Nephron progenitor cell (in vitro differentiated cells): ENCODE data around the gene ADM5.

ENCODE experiments used
- DNase-seq: peaks from one replicate; pipeline ENCODE4 v3.0.0; 2021
- H3K27ac Mint-ChIP-seq: 2 replicates; pipeline ENCODE4 v1.8.0; 2021; ENCODE audit warnings: mild to moderate bottlenecking, moderate library complexity, mixed read lengths
- H3K27me3 Mint-ChIP-seq: 2 replicates; pipeline ENCODE4 v1.8.0; 2021; ENCODE audit warnings: mild to moderate bottlenecking, low read depth, mixed read lengths; ENCODE audit not compliant: poor library complexity
- H3K36me3 Mint-ChIP-seq: 2 replicates; pipeline ENCODE4 v1.8.0; 2021; ENCODE audit warnings: low read depth, mixed read lengths
- H3K4me1 Mint-ChIP-seq: 2 replicates; pipeline ENCODE4 v1.8.0; 2021; ENCODE audit warnings: mixed read lengths
- H3K4me3 Mint-ChIP-seq: 2 replicates; pipeline ENCODE4 v1.8.0; 2021; ENCODE audit warnings: mild to moderate bottlenecking, moderate library complexity, mixed read lengths
- H3K9me3 Mint-ChIP-seq: 2 replicates; pipeline ENCODE4 v1.8.0; 2021; ENCODE audit warnings: mild to moderate bottlenecking, moderate library complexity, mixed read lengths
- TF ChIP-seq, protein P1 (sequence below): fragments of 200-600 bp; sonication (generic); IDR thresholded peaks from 2 replicates; pipeline ENCODE4 v1.5.0; 2021; ENCODE audit warnings: antibody characterized with exemption

ADM5 gene

DNA sequence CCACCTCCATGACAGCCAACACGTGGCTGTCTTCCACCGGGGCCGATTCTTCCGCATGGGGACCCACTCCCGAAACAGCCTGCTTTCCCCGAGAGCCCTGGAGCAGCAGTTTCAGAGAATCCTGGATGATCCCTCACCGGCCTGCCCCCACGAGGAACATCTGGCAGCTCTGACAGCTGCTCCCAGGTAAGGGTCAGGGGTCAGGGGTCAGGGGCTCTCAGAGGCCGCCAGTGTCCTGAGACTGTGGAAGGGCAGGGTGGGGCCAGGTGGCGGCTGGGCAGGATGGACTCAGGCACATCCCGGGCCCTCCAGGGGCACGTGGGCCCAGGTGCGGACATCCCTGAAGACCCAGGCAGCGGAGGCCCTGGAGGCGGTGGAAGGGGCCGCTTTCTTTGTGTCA, 16.5 kb downstream of the ADM5 start:
- Mint-ChIP-seq H3K9me3 (no peaks in the 10 kb centered on the region), H3K27me3 (no peaks in the 10 kb centered on the region), H3K4me3 (no peak overlapping the region), H3K4me1 (peaks cover 22% of the 10 kb centered on the region), H3K36me3 (peaks cover 44% of the 10 kb centered on the region), H3K27ac (peak overlapping the region; percentile 16)
- DNase-seq = no peak
- TF ChIP-seq, protein P1, sequence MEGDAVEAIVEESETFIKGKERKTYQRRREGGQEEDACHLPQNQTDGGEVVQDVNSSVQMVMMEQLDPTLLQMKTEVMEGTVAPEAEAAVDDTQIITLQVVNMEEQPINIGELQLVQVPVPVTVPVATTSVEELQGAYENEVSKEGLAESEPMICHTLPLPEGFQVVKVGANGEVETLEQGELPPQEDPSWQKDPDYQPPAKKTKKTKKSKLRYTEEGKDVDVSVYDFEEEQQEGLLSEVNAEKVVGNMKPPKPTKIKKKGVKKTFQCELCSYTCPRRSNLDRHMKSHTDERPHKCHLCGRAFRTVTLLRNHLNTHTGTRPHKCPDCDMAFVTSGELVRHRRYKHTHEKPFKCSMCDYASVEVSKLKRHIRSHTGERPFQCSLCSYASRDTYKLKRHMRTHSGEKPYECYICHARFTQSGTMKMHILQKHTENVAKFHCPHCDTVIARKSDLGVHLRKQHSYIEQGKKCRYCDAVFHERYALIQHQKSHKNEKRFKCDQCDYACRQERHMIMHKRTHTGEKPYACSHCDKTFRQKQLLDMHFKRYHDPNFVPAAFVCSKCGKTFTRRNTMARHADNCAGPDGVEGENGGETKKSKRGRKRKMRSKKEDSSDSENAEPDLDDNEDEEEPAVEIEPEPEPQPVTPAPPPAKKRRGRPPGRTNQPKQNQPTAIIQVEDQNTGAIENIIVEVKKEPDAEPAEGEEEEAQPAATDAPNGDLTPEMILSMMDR = no peak

DNA sequence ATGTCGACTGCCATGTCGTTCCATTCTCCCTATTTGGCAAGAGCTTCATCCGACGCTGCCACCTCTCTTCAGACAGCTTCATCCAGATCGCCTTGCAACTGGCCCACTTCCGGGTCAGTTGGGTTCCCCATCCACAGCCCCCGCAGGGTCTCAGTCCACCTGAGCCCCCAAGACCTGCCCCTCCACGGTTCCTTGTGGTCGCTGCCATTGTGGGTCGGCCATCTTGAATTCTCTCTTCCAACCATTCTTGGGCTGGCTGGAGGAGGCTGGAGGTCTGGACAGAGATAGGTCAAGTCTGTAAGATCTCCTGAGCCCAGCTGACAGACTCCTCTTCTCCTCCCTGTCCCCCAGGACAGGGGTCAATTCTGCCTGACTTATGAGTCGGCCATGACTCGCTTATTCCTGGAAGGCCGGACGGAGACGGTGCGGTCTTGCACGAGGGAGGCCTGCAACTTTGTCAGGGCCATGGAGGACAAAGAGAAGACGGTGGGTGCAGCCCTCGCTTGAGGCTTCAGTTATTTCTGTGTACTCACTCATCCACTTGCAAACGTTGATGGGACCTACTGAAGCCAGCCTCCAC, 21.1 kb downstream of the ADM5 start:
- no peak for DNase-seq
- Mint-ChIP-seq H3K27me3 (no peaks in the 10 kb centered on the region), H3K4me3 (no peak overlapping the region), H3K36me3 (peaks cover 73% of the 10 kb centered on the region), H3K4me1 (peaks cover 7% of the 10 kb centered on the region), H3K9me3 (no peaks in the 10 kb centered on the region), H3K27ac (no peak overlapping the region)
- TF ChIP-seq, protein P1 = no peak

DNA sequence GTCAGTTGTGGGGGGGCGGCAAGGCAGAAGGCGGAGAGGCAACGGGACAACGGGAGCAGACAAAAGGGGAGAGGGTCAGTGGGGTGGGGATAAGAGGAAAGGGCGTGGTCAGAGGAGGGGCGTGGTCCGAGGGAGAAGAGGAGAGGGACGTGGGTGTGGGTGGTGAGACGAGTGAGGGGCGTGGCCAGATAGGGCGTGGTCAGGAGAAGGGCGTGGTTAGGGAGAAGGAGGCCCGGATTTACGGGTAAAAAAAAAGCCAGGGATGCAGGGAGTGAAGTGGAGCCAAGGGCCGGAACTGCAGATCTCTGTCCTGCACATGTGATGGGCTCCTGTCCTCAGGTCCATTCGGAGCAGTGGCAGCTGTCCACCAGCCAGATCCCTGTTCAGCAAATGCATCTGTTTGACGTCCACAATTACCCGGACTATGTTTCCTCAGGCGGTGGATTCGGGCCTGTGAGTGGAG, 23.0 kb downstream of the ADM5 start:
- TF ChIP-seq, protein P1 = no peak
- no peaks in the 10 kb centered on the region for H3K9me3 Mint-ChIP-seq
- H3K27ac Mint-ChIP-seq = no peak overlapping the region
- DNase-seq = peak; percentile 48
- H3K27me3 Mint-ChIP-seq = no peaks in the 10 kb centered on the region
- H3K4me3 Mint-ChIP-seq = no peak overlapping the region
- peaks cover 64% of the 10 kb centered on the region for H3K36me3 Mint-ChIP-seq
- H3K4me1 Mint-ChIP-seq = peaks cover under 1% of the 10 kb centered on the region

DNA sequence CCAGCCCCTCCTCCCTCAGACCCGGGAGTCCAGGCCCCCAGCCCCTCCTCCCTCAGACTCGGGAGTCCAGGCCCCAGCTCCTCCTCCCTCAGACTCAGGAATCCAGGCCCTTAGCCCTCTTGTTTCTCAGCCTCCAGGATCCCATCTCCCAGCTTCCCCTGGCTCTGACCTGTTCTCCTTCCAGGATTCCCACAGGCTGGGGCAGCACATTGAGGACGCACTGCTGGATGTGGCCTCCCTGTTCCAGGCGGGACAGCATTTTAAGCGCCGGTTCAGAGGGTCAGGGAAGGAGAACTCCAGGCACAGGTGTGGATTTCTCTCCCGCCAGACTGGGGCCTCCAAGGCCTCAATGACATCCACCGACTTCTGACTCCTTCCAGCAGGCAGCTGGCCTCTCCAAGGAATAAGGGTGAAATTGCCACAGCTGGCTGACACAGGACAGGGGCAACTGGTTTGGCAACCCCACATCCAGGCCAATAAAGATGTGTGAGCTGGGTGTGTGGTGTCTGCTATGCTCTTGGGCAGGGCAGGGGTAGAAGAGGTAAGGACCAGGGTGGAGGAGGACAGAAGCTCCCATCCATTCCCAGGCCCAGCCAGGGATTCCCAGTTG, 23.9 kb downstream of the ADM5 start:
- TF ChIP-seq, protein P1 = no peak
- no peaks in the 10 kb centered on the region for H3K27me3 Mint-ChIP-seq

DNA sequence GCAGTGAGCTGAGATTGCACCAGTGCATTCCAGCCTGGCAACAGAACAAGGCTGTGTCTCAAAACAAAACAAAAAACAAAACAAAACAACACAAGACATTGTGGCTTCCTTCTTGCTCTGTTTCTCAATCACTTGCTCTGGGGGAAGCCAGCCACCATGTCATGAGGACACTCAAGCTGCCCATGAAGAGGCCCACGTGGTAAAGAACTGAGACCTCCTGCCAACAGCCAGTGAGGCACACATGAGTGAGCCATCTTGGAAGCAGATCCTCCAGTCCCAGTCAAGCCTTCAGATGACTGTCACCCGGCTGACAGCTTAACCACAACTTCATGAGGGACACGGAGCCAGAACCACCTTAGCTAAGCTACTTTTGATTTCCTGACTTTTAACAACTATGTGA, 26.8 kb downstream of the ADM5 start:
- TF ChIP-seq, protein P1 = no peak
- Mint-ChIP-seq H3K27ac (no peak overlapping the region), H3K36me3 (peaks cover 38% of the 10 kb centered on the region), H3K4me1 (peaks cover 5% of the 10 kb centered on the region), H3K9me3 (no peaks in the 10 kb centered on the region), H3K4me3 (no peak overlapping the region), H3K27me3 (no peaks in the 10 kb centered on the region)
- no peak for DNase-seq

More for the DNA sequence above, 23.9 kb downstream of the ADM5 start:
- Mint-ChIP-seq H3K9me3 (no peaks in the 10 kb centered on the region), H3K4me3 (no peak overlapping the region), H3K4me1 (peaks cover 5% of the 10 kb centered on the region), H3K27ac (no peak overlapping the region), H3K36me3 (peaks cover 62% of the 10 kb centered on the region)
- no peak for DNase-seq

DNA sequence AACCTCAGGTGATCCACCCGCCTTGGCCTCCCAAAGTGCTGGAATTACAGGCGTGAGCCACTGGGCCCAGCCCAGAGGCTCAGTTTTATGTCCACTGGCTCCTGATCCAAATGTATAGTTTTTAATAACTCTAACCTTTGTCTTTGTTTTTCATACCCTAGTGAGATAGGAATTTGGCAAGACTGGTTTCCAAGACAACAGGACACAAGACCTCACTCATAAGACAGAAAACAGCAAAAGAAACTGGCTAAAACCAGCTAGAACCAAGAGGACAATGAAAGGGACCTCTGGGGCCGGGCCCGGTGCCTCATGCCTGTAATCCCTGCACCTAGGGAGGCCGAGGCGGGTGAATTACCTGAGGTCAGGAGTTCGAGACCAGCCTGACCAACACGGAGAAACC, 29.1 kb downstream of the ADM5 start:
- no peak overlapping the region for H3K4me3 Mint-ChIP-seq
- H3K27ac Mint-ChIP-seq = no peak overlapping the region
- DNase-seq = no peak
- TF ChIP-seq, protein P1 = no peak
- peaks cover 19% of the 10 kb centered on the region for H3K36me3 Mint-ChIP-seq
- no peaks in the 10 kb centered on the region for H3K27me3 Mint-ChIP-seq
- peaks cover 5% of the 10 kb centered on the region for H3K4me1 Mint-ChIP-seq
- H3K9me3 Mint-ChIP-seq = peaks cover 4% of the 10 kb centered on the region
